ENCODE data around the gene CTBP2.

CTBP2 gene

DNA sequence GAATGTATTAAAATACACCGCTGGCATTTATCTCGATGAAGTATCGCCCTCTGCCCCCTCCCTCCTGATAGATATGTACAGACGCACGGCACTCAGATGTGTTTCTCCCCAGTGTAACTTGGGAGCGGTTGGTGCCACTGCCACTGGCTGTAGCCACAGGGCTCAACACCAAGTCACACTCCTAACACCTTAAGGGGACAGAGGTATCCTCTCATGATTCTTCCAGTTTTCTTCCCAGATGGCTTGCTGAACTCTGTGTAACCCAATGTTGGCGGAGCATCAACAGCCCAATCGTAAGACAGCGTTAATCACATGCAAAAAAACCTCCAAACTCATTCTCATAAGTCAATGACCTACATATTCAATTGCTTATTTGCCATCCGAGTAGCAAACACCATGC is 35.5 kb downstream of the CTBP2 start:
- no peak overlapping the region for H2AFZ ChIP-seq (ENCODE audit: low read depth, low read length, severe bottlenecking)
- H3K4me3 ChIP-seq (ENCODE audit: insufficient read depth, low read length, poor library complexity, severe bottlenecking): no peak overlapping the region
- no peaks in the 10 kb centered on the region for H3K27me3 ChIP-seq (ENCODE audit: low read length)
- H3K4me2 ChIP-seq (ENCODE audit: low read depth, low read length, poor library complexity, severe bottlenecking): no peak overlapping the region
- no peak overlapping the region for H3K9ac ChIP-seq (ENCODE audit: low read length)
- H4K20me1 ChIP-seq (ENCODE audit: low read depth, low read length): no peaks in the 10 kb centered on the region
- TF ChIP-seq EZH2phosphoT487 (conservative IDR thresholded peaks at IDR 0.05; ENCODE audit: low read length): no peak
- no peak for TF ChIP-seq CTCF (IDR thresholded peaks at IDR 0.05; ENCODE audit: insufficient read depth, low read length, poor library complexity, severe bottlenecking)
- no peaks in the 10 kb centered on the region for H3K9me2 ChIP-seq (replicated peaks; ENCODE audit: insufficient read depth, low read length)
- H3K9me3 ChIP-seq (ENCODE audit: insufficient read depth, low read length): no peaks in the 10 kb centered on the region
- no peak overlapping the region for H3K27ac ChIP-seq (ENCODE audit: low read depth, low read length)
- no peaks in the 10 kb centered on the region for H3K79me2 ChIP-seq (ENCODE audit: insufficient read depth, low read length)
- H3F3A ChIP-seq (ENCODE audit: insufficient read depth): no peaks in the 10 kb centered on the region
- H3K36me3 ChIP-seq (ENCODE audit: low read length): no peaks in the 10 kb centered on the region

DNA sequence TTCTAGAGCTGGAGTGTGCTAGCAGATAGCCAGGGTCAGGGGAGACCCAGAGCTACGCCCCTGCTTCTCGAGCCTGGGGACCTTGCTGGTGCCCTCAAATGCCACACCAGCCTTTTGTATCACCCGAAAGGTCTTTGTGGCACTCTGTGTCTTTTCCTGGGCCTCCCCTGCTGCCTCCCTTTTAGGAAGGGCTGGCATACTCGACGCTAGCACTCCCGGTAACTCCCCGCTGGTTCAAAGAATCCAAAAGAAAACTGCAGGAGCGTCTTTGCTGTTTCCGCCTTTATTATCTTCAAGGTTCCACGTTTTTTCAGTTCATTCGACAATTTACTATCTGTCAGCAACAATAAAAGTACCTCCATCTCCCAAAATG is 36.3 kb downstream of the CTBP2 start:
- Histone ChIP-seq H3K4me2 (ENCODE audit: low read depth, low read length, poor library complexity, severe bottlenecking) (no peak overlapping the region), H3K36me3 (ENCODE audit: low read length) (no peaks in the 10 kb centered on the region)

GRCh38 chr10:125123476-125124114 is 36.8 kb downstream of the CTBP2 start:
- H2AFZ ChIP-seq (ENCODE audit: low read depth, low read length, severe bottlenecking): no peak overlapping the region
- no peaks in the 10 kb centered on the region for H3K36me3 ChIP-seq (ENCODE audit: low read length)
- H3F3A ChIP-seq (ENCODE audit: insufficient read depth): no peaks in the 10 kb centered on the region
- H3K9me3 ChIP-seq (ENCODE audit: insufficient read depth, low read length): no peaks in the 10 kb centered on the region
- no peak overlapping the region for H3K4me3 ChIP-seq (ENCODE audit: insufficient read depth, low read length, poor library complexity, severe bottlenecking)
- no peak overlapping the region for H3K9ac ChIP-seq (ENCODE audit: low read length)
- no peaks in the 10 kb centered on the region for H4K20me1 ChIP-seq (ENCODE audit: low read depth, low read length)
- H3K9me2 ChIP-seq (replicated peaks; ENCODE audit: insufficient read depth, low read length): no peaks in the 10 kb centered on the region
- H3K79me2 ChIP-seq (ENCODE audit: insufficient read depth, low read length): no peaks in the 10 kb centered on the region
- H3K27ac ChIP-seq (ENCODE audit: low read depth, low read length): no peak overlapping the region
- H3K4me2 ChIP-seq (ENCODE audit: low read depth, low read length, poor library complexity, severe bottlenecking): no peak overlapping the region
- no peak for TF ChIP-seq EZH2phosphoT487 (conservative IDR thresholded peaks at IDR 0.05; ENCODE audit: low read length)
- TF ChIP-seq CTCF (IDR thresholded peaks at IDR 0.05; ENCODE audit: insufficient read depth, low read length, poor library complexity, severe bottlenecking): no peak
- no peaks in the 10 kb centered on the region for H3K27me3 ChIP-seq (ENCODE audit: low read length)

More for the DNA sequence above, 36.3 kb downstream of the CTBP2 start:
- TF ChIP-seq EZH2phosphoT487 (conservative IDR thresholded peaks at IDR 0.05; ENCODE audit: low read length) (no peak), CTCF (IDR thresholded peaks at IDR 0.05; ENCODE audit: insufficient read depth, low read length, poor library complexity, severe bottlenecking) (no peak)
- Histone ChIP-seq H4K20me1 (ENCODE audit: low read depth, low read length) (no peaks in the 10 kb centered on the region), H3K79me2 (ENCODE audit: insufficient read depth, low read length) (no peaks in the 10 kb centered on the region), H3K9me3 (ENCODE audit: insufficient read depth, low read length) (no peaks in the 10 kb centered on the region), H2AFZ (ENCODE audit: low read depth, low read length, severe bottlenecking) (no peak overlapping the region), H3K27me3 (ENCODE audit: low read length) (no peaks in the 10 kb centered on the region), H3K27ac (ENCODE audit: low read depth, low read length) (no peak overlapping the region), H3K4me3 (ENCODE audit: insufficient read depth, low read length, poor library complexity, severe bottlenecking) (no peak overlapping the region), H3F3A (ENCODE audit: insufficient read depth) (no peaks in the 10 kb centered on the region), H3K9me2 (replicated peaks; ENCODE audit: insufficient read depth, low read length) (no peaks in the 10 kb centered on the region), H3K9ac (ENCODE audit: low read length) (no peak overlapping the region)
